ENCODE measurements around the gene MED13. TPM values are rescaled to one million over a fixed set of nuclear protein-coding genes. Genes with fewer than 3 reads are reported as not detected.

Gene MED13
- total and polyA plus RNA-seq, 9 of the 15 experiments (the other 6 are each of a cell fraction or from before 2014, with no cell fraction given), result 5.4 to 48.4 (median 28.2) TPM

DNA sequence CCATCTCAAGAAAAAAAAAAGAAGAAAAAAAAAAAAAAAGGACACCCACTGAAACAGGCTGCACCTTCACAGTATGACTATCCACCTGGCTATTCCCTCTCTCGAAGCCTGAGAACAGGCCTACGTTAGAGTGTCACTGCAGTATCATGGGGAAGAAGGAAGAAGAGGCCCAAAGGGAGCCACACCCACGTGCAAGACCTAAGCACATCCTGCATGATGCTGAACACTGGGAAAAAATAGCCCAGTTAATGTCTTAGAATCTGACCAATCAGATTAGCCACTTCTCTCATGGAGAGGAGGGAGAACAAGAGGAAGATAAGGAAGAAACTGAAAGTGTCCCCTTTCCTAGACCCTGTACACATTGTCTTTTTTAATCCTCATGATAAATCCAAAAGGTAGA, 19.5 kb upstream of the MED13 start:
- POLR2A ChIA-PET, result no interaction called here
- in situ Hi-C loops (cut with MboI) (no loop called here), intact Hi-C loops (cut with micrococcal nuclease) (no loop called here)
- Histone ChIP-seq H2AFZ (ENCODE audit: low read depth, low read length) (peak overlapping the region; percentile 43; the same call in 1 of the 2 replicates), H3K79me2 (ENCODE audit: control insufficient read depth, insufficient read depth, low read length) (no peaks in the 10 kb centered on the region), H3K4me2 (ENCODE audit: insufficient read depth, low read length) (no peak overlapping the region), H3K4me3 (no peak overlapping the region), H3K4me1 (replicated peaks in 1 of 2; ENCODE audit: control insufficient read depth in 2 of 2, insufficient read depth in 2 of 2, low read length in 2 of 2) (peaks cover 4 to 9% of the 10 kb centered on the region in 2 experiments; a peak in 2 of 5 replicates), H3K9me3 (replicated peaks; ENCODE audit: control insufficient read depth, insufficient read depth, low read depth, low read length) (no peaks in the 10 kb centered on the region), H3K9ac (ENCODE audit: insufficient read depth in 1 of 2, low read depth in 2 of 2, low read length in 2 of 2) (no peak overlapping the region), H3K27ac (ENCODE audit: extremely low read depth, low read depth, low read length) (no peak overlapping the region), H3K27me3 (ENCODE audit: control insufficient read depth in 2 of 2, insufficient read depth in 2 of 2, low read length in 2 of 2) (no peaks in the 10 kb centered on the region), H4K20me1 (replicated peaks; ENCODE audit: control insufficient read depth, insufficient read depth, low read length) (no peaks in the 10 kb centered on the region), H3K36me3 (ENCODE audit: control insufficient read depth, insufficient read depth, low read length) (no peaks in the 10 kb centered on the region), H3K9me1 (ENCODE audit: control insufficient read depth, insufficient read depth, low read length) (no peaks in the 10 kb centered on the region)
- no peak for FAIRE-seq
- peak; percentile 48; the same call in 1 of the 2 replicates for TF ChIP-seq CTBP1 (IDR thresholded peaks at IDR 0.05; ENCODE audit: borderline replicate concordance)
- no peak for TF ChIP-seq KAT8 (IDR thresholded peaks at IDR 0.05; ENCODE audit: low read depth)
- WGBS (ENCODE audit: insufficient coverage, low coverage, missing lambda C conversion rate), result 42% methylated on average over 3 of the region's 3 CpGs
- CTCF ChIA-PET (ENCODE audit: low intra/inter-chr PET ratio), result no interaction called here
- no TSS peak for BruUV-seq (replicated peaks)
- ATAC-seq, result peak; percentile 53
- peak in 2 of 4 experiments; percentile 30 to 38 for DNase-seq (ENCODE audit: extremely low read depth in 1 of 4, low spot score in 3 of 4)

DNA sequence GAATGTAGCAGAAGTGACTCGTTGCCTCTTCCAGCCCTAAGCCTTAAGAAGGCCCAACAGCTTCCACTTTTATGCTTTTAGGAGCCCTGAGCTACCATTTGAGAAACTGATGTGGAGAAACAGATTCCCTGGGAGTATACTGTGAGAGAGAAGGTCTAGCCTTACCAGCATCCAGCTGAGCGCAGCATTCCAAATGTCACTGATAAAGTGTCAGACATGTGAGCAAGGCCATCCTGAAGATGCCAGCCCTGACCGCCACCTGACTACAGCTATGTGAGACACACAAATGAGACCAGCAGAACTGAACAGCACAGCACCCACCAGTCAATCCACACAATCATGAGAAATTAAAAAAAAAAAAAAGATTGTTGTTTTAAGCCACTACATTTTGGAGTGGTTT, 18.6 kb upstream of the MED13 start:
- Histone ChIP-seq H3K36me3 (ENCODE audit: control insufficient read depth, insufficient read depth, low read length) (no peaks in the 10 kb centered on the region), H3K27ac (ENCODE audit: extremely low read depth, low read depth, low read length) (no peak overlapping the region), H3K4me1 (replicated peaks in 1 of 2; ENCODE audit: control insufficient read depth in 2 of 2, insufficient read depth in 2 of 2, low read length in 2 of 2) (peaks cover 4 to 9% of the 10 kb centered on the region in 2 experiments; a peak in 2 of 5 replicates), H2AFZ (ENCODE audit: low read depth, low read length) (no peak overlapping the region), H3K4me3 (no peak overlapping the region), H3K79me2 (ENCODE audit: control insufficient read depth, insufficient read depth, low read length) (no peaks in the 10 kb centered on the region), H4K20me1 (replicated peaks; ENCODE audit: control insufficient read depth, insufficient read depth, low read length) (no peaks in the 10 kb centered on the region), H3K9me3 (replicated peaks; ENCODE audit: control insufficient read depth, insufficient read depth, low read depth, low read length) (no peaks in the 10 kb centered on the region), H3K9me1 (ENCODE audit: control insufficient read depth, insufficient read depth, low read length) (no peaks in the 10 kb centered on the region), H3K9ac (ENCODE audit: insufficient read depth in 1 of 2, low read depth in 2 of 2, low read length in 2 of 2) (no peak overlapping the region), H3K27me3 (ENCODE audit: control insufficient read depth in 2 of 2, insufficient read depth in 2 of 2, low read length in 2 of 2) (no peaks in the 10 kb centered on the region), H3K4me2 (ENCODE audit: insufficient read depth, low read length) (no peak overlapping the region)
- TF ChIP-seq TARDBP (IDR thresholded peaks at IDR 0.05) (no peak), GATA2 (CRISPR knock-in tag; IDR thresholded peaks at IDR 0.05) (no peak)
- TF ChIP-seq, protein P1, sequence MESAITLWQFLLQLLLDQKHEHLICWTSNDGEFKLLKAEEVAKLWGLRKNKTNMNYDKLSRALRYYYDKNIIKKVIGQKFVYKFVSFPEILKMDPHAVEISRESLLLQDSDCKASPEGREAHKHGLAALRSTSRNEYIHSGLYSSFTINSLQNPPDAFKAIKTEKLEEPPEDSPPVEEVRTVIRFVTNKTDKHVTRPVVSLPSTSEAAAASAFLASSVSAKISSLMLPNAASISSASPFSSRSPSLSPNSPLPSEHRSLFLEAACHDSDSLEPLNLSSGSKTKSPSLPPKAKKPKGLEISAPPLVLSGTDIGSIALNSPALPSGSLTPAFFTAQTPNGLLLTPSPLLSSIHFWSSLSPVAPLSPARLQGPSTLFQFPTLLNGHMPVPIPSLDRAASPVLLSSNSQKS (CRISPR knock-in tag; IDR thresholded peaks at IDR 0.05), result no peak
- no TSS peak for BruUV-seq (replicated peaks)
- ChIA-PET POLR2A (interaction anchor here (0.6 kb wide), 1 partner anchor 490 kb away, joined by 3 read pairs; no protein-coding TSS in a partner anchor), CTCF (ENCODE audit: low intra/inter-chr PET ratio) (no interaction called here)
- ATAC-seq, result no peak
- no peak for FAIRE-seq
- DNase-seq (ENCODE audit: extremely low read depth in 1 of 4, low spot score in 3 of 4), result no peak
- WGBS (ENCODE audit: insufficient coverage, low coverage, missing lambda C conversion rate), result 76% methylated on average over 3 of the region's 3 CpGs
- intact Hi-C loops (cut with micrococcal nuclease) (no loop called here), in situ Hi-C loops (cut with MboI) (no loop called here)
